NK-92 treated with Interleukin-12 subunit alpha and Interleukin-12 subunit beta, amount 100 ng/mL, for 24 hours (cell line): Measurements from ENCODE around the gene HRH1.

Experiments
- DNase-seq: peaks from one replicate; lab custom pipeline; 2025; lab: John Stamatoyannopoulos, UW

Gene HRH1

GRCh38 chr3:11283139-11283475 is 128.8 kb downstream of the HRH1 start:
- no peak for DNase-seq

GRCh38 chr3:11284011-11284410 is 129.7 kb downstream of the HRH1 start:
- DNase-seq: no peak

- DNase-seq: no peak
These were observed 131.2 kb downstream of the HRH1 start for GRCh38 chr3:11285471-11285870.

GRCh38 chr3:11287404-11287803 is 133.1 kb downstream of the HRH1 start:
- DNase-seq: no peak

- DNase-seq: no peak
These were observed 133.8 kb downstream of the HRH1 start for GRCh38 chr3:11288021-11288491.

- DNase-seq: no peak
These were observed 134.7 kb downstream of the HRH1 start for GRCh38 chr3:11288786-11289637.

- no peak for DNase-seq
These were observed 135.6 kb downstream of the HRH1 start for GRCh38 chr3:11289864-11290263.

- peak; percentile 10 for DNase-seq
These were observed 136.7 kb downstream of the HRH1 start for GRCh38 chr3:11290743-11291680.

GRCh38 chr3:11291808-11292207 is 137.5 kb downstream of the HRH1 start:
- DNase-seq: no peak

- DNase-seq: no peak
These were observed 142.8 kb downstream of the HRH1 start for GRCh38 chr3:11297126-11297525.

GRCh38 chr3:11300970-11301369 is 146.7 kb downstream of the HRH1 start:
- no peak for DNase-seq

GRCh38 chr3:11302444-11302843 is 148.2 kb downstream of the HRH1 start:
- no peak for DNase-seq

- DNase-seq: no peak
These were observed 149.9 kb downstream of the HRH1 start for GRCh38 chr3:11304175-11304574.

- DNase-seq: no peak
These were observed 151.2 kb downstream of the HRH1 start for GRCh38 chr3:11305509-11305908.

- DNase-seq: peak; percentile 35
These were observed 152.7 kb downstream of the HRH1 start for GRCh38 chr3:11306817-11307589.

GRCh38 chr3:11307830-11308432 is 153.6 kb downstream of the HRH1 start:
- no peak for DNase-seq

GRCh38 chr3:11310258-11310657 is 156.0 kb downstream of the HRH1 start:
- DNase-seq: no peak

- DNase-seq: no peak
These were observed 157.9 kb downstream of the HRH1 start for GRCh38 chr3:11312166-11312565.
